OCI-M1 (cell line): ENCODE results near the gene AANAT.
"Not testable (repeated sequence)": the region's sequence is repeated elsewhere in the genome, so short reads cannot be mapped to it uniquely, and the experiment has no call there.

Experiments used
- DNase-seq: peaks from one replicate; lab custom pipeline; 2025; lab: John Stamatoyannopoulos, UW

The AANAT gene

DNA sequence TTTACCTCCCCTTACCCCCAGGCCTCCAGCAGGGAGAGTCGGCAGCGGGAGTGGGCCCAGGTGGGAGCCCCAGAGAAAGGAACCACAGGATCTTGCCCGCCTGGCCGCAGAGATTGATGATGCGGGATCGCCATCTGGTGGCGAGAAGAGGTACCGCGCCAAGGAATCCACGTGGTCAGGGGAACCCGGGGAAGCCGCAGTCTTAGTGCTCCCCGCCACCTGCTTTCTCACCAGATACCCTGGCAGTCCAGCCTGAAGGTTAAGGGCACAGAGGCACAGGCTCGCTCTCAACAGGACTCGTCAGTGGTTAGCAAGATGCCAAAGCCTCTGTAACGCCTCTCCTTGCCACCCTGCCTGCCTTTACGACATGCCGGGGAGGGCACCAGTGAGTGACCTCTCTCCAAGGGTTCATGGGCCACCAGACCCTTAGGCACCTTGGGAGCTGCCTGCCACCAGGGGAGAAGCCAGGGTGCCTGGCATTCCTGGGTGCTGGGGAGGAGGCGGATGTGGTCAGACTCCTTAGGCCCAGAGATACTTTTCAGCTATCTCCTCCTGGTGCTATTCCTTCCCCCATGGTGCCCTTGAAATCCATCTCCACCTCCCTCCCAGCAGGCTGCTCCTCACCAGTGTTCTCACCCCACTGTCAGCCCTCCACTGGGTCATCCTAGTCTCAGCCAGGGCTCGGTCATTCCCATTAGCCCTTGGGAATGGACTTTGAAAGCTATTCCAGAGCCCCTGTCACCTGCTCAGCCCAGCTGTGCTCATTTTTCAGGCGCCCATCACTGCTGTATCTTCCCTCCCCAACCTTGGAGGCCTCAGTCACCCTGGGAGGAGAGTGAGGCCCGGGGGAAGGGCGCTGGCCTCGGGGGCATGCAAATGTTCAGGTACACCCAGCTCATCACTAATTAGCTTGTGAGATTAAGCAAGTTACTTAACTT, 39.3 kb downstream of the AANAT start:
- peak; percentile 78 for DNase-seq

DNA sequence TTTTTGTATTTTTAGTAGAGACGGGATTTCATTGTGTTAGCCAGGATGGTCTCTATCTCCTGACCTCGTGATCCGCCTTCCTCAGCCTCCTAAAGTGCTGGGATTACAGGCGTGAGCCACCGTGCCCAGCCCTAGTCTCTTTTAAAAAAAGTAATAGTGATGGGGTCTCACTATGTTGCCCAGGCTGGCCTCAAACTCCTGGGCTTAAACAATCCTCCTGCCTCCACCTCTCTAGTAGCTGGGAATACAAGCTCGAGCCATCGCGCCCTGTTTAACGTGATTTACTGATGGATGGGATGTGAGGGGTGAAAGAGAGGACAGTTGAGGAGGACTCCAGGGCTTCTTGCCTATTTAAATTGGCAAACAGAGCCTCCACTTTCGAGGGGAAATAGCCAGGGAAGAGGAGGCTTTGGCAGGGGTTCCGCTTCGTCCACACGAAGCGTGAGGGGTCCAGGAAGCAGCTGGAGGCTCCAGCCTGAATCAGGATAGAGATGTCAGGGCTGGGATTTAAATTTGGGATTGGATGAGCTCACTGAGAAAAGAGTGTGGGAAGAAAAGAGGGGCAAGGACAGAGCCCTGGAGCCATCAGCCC, 41.2 kb downstream of the AANAT start:
- DNase-seq, result not testable (repeated sequence)

DNA sequence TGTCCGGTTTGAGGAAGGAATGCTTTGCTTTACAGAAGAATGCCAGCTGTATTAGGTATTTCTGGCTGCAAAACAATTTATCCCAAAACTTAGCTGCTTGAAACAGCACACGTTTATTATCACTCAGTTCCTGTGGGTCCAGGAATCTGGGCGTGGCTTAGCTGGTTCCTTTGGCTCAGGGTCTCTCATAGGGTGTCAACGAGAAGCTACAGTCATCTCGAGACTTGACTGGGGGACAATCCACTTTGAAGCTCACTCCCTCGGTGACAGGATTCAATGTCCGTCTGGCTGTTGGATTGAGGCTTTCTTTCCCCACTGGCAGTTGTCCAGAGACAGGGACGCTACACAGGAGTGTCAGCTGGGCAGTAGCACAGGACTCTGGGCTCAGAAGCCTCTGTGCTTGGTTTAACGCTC, 43.4 kb downstream of the AANAT start:
- DNase-seq, result no peak

DNA sequence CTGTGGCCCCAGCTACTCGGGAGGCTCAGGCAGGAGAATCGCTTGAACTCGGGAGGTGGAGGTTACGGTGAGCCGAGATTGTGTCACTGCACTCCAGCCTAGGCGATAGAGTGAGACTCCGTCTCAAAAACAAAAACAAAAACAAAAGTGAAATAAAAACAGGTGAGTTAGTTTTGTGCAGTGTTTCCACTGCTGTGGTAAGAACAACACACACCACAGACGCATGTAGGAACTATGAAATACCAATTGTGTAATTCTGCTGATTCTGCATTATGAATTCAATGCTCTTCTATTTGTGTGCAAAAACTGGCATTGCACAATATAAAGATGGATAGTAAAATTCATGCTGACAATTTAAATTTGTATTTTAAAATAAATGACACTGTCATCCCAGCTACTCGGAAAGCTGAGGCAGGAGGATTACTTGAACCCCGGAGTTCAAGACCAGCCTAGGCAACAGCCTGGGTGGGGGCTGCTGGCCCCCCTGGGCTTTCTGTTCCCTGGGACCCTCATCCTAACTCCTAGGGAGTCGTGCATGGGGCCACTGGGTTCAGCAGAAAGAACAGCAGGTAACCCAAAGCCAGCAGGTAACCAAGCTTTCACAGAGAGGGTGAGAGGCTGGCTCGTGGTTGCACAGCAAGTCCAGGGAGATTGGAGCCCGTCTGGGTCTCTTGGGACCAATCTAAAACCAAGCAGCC, 44.4 kb downstream of the AANAT start:
- DNase-seq, result no peak

DNA sequence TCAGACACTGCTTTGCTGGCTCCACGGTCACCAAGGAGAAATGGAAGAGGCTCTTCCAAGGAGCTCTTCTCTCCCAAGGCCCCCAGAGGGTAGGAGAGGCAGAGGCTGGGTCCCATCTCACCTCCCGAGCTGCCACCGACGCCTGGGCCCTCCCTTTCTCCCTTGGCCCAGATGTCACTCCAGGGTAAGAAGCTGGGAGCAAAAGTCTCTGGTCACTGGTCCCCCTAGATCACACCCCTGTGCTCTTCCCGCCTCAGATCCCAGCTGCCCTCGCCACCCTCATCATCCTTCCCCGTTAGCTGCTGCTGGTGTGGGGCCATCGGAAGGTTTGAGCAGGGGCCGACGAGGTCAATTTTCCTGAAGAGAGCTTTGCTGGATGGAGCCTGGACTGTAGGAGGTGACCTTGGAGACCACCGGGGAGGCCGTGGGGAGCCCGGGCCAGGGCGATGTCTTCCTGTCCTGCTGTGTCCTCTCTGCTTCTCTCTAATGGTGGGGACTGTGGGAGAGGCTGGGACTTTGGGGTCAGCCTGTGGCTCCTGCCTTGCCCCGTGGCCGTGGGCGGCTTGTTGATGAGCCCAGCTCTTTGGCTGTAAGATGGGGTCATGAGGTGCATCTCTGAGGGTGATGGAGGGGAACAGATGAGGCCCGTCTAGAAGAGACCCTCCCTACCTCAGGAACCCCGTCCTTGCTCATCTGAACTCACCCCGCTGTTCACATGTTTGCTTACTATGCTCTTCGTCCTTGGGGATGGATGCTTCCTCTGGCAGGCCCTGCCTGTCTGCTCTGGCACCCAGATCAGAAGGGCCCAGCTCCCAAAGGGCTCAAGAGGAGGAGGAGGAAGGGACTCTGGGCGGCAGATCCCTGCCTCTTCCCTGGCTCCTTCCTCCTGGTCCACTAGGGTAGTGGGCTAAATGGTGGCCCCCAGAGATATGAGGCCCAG, 45.2 kb downstream of the AANAT start:
- DNase-seq, result no peak

DNA sequence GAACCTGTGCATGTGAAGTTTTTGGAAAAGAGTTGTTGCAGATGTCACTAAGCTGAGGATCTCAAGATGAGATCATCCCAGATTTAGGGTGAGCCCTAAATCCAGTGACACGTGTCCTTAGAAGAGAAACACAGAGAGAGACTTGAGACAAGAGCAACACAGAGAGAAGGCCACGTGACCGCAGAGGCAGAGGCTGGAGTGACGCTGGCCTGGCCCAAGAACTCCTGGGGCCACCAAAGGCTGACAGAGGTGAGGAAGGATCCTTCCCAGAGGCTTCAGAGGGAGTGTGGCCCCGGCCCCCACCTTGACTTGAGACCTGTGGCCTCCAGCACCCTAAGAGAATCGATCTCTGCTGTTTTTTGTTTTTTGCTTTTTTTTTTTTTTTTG, 45.9 kb downstream of the AANAT start:
- no peak for DNase-seq

DNA sequence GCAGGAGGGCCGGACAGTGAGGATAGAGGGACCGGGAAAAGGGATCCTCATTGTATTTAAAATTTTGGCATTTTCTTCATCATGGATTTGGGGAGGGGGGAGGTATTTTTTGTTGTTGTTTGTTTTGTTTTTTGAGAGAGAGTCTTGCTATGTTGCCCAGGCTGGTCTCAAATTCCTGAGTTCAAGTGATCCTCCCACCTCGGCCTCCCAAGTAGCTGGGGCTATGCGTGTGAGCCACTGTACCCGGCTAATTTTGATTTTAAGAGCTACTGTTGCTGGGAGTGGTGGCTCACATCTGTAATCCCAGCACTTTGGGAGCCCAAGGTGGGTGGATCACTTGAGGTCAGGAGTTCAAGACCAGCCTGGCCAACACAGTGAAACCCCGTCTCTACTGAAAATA, 47.0 kb downstream of the AANAT start:
- DNase-seq, result not testable (repeated sequence)

DNA sequence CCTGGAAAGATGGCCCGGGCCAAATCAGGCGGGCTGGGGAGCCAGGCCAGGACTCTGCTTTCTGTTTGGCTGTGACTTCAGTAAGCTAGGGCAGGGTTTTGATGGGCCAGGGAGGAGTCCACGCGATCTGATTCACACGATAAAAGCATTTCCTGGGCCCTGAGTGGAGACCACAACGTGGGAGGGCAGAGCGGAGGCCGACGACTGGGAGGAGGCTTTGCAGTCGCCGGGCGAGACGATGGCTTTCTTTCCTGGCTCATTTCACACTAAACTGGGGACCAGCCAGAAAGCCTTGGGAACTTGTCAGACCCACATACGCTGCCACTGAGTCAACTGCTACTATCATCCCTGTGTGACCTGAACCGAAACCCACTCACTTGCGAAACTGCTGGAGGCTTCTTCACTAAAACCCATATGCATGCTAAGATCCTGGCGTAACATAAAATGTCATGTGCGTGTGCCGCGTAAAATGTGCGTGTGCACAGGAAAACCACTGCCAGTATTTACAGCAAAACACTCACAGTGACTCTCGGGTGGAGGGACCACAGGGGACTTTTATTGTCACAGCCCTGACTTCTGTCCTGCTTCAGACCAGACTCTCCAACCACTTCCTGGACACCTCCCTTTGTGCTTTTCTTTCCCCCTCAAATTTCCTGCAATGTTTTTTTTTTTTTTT, 48.0 kb downstream of the AANAT start:
- DNase-seq, result no peak

DNA sequence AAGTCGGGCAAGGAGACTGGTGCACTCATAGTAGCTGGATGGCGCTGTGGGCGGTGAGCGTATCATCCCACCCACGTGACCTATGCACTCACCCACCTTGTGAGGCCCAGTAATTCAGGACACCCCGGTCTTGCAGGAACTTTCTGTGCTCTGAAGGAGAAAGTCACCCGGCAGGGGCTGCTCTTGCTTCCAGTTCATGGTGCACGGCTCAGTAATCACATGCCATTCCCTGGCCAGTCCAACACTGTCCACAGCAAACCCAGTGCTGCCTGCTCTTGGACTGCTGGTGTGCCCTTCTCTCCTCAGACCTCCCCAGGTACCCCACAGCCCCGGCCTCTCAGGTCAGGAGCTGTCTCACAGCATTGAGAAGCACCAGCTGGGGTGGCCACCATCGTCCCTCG, 50.2 kb downstream of the AANAT start:
- DNase-seq, result no peak

DNA sequence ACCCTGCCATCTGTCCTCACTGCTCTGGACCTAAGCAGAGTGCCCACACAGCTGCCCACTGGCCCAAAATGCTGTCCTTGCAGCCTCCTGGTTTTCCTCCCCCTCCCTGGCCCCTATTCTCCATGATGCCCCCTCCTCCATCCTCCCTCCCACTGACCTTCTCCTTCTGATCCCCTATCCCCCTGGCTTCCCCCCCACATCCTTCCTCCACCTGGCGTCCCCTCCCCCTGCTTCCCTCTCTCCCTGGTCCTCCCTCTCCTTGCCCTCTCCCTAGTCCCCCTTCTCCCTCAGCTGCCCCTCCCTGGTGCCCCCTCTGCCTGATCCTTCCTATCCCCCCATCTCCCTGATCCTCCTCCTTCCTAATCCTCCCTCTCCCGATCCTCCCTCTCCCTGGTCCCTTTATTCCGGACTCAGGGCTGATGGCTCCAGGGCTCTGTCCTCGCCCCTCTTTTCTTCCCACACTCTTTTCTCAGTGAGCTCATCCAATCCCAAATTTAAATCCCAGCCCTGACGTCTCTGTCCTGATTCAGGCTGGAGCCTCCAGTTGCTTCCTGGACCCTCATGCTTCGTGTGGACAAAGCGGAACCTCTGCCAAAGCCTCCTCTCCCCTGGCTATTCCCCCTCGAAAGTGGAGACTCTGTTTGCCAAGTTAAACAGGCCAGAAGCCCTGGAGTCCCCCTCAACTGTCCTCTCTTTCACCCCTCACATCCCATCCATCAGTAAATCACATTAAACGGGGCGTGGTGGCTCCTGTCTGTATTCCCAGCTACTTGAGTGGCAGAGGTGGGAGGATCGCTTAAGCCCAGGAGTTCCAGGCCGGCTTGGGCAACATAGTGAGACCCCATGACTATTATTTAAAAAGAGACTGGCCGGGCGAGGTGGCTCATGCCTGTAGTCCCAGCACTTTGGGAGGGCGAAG, 51.9 kb downstream of the AANAT start:
- no peak for DNase-seq
